Right lobe of liver (tissue), 6 donors: ENCODE data around the gene PIP5K1B. TPM values are rescaled to one million over a fixed set of nuclear protein-coding genes. Genes with fewer than 3 reads are reported as not detected.

Experiments used
- ATAC-seq, 4 donors: fragments of 200-7000 bp; cut with Tn5 transposase; one replicate each; pipeline ENCODE4 v1.9.1; 2020; ENCODE audit warnings: mild to moderate bottlenecking in 4 of 4, moderate library complexity in 4 of 4
- DNase-seq, 3 donors: peaks; one replicate each; pipeline ENCODE4 v3.0.0-alpha.2; 2020
- H3K27ac ChIP-seq, 3 donors: fragments of 200-600 bp; one replicate each; pipeline ENCODE4 v1.8.0; 2022
- H3K27me3 ChIP-seq, 2 donors: fragments of 200-600 bp; one replicate each; pipeline ENCODE4 v1.8.0; 2022
- H3K36me3 ChIP-seq, 4 donors: fragments of 200-600 bp; sonication (generic) in 1 of 4; one replicate each; pipeline versions ENCODE4 v1.5.1 to v1.8.0; 2017 to 2022; ENCODE audit warnings: control low read depth in 1 of 4
- H3K4me1 ChIP-seq, 4 donors: fragments of 200-600 bp; sonication (generic) in 1 of 4; one replicate each; pipeline versions ENCODE4 v1.5.1 to v1.8.0; 2017 to 2022; ENCODE audit warnings: control low read depth in 1 of 4
- H3K4me3 ChIP-seq, 3 donors: fragments of 200-600 bp; one replicate each; pipeline ENCODE4 v1.8.0; 2022
- H3K9me3 ChIP-seq, 4 donors: fragments of 200-600 bp; sonication (generic) in 1 of 4; one replicate each; pipeline versions ENCODE4 v1.5.1 to v1.8.0; 2017 to 2022; ENCODE audit warnings: control low read depth in 1 of 4
- POLR2A ChIP-seq: fragments of 450-650 bp; IDR thresholded peaks from one replicate; pipeline ENCODE4 v1.6.1; 2017; ENCODE audit warnings: antibody characterized with exemption, mild to moderate bottlenecking
- WGBS: methylation state at CpG from one replicate; pipeline ENCODE4 v1.1.6; 2018; ENCODE audit warnings: low coverage, low lambda C conversion rate; ENCODE audit not compliant: insufficient coverage; ENCODE audit errors: missing lambda C conversion rate; 5-methylcytosine and 5-hydroxymethylcytosine counted together
- intact Hi-C, 2 donors: fragments of 100-400 bp; cut with DNase I; formaldehyde crosslinking; loops; one replicate each; pipeline versions ENCODE4 v1.11.2 to v1.14.1; 2022
- total RNA-seq, 6 experiments: library from RNA; depleted of rRNA in 2 of 6; stranded (reverse); fragments of >200 nt in 2 of 6; fragmentation: NEBNext Ultra II Directional in 3 of 6; extraction: Animal tissue kit (Norgen Biotek cat#: 25700) in 3 of 6; gene quantifications; one replicate each; pipeline versions ENCODE4 v1.1.0 to v1.2.4, GENCODE V29; 2016 to 2023
- TF ChIP-seq, protein P1 (sequence below), 4 donors: fragments of 200-600 bp in 3 of 4; fragments of 450-650 bp in 1 of 4; IDR thresholded peaks; one replicate each; pipeline versions ENCODE4 v1.5.1 to v1.8.0; 2016 to 2022; ENCODE audit warnings: antibody characterized with exemption in 4 of 4, mild to moderate bottlenecking in 2 of 4
- donor health status: DM: no; HTN: yes; CAD: no.
- donor health status: DM: no; HTN: no; CAD: no.
- donor health status: DM: no; HTN: no; CAD: no.
- donor health status: DM: no; HTN: yes; CAD: no.
- donor health status: DM: no; HTN: yes; CAD: no.

The PIP5K1B gene
- total RNA-seq, 6 experiments from 2014 or later, result 0.27 to 0.71 TPM; not detected in 4

DNA sequence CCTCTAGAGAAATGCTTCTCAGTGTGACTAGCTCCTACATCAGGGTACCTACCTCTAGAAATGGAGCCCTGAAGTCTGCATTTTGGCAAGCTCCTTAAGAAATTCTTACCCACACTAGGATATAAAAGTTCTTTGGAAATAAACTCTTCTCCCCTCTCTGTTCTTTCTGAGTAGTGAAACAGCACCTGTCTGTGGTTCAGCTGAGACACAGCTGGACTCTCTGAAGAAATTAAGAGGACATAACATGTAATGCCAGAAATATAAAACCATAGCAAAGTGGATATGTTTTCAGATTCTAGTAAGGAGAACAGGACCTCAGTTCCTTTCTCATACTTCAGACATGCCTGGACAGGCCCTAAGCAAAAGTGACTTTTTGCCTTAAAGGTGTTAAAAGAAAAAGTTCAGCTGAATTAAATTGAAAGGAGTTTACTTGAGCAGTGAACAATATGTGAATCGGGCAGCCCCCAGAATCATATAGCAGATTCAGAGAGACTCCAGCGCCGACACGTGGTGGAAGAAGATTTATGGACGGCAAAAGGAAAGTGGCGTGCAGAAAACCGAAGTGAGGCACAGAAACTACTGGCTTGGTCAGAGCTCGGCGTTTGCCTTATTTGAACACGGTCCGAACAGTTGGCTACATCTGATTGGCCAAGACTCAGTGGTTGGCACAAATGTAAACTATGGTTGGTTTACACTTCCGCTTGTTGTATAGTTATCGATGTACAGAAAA, 244.4 kb downstream of the PIP5K1B start:
- DNase-seq (no peak), ATAC-seq (no peak)
- Histone ChIP-seq H3K36me3 (no peaks in the 10 kb centered on the region), H3K9me3 (no peaks in the 10 kb centered on the region), H3K27ac (no peak overlapping the region), H3K4me1 (no peaks in the 10 kb centered on the region), H3K27me3 (no peaks in the 10 kb centered on the region), H3K4me3 (no peak overlapping the region)
- intact Hi-C loops, result no loop called here
- 52% methylated on average over 9 of the region's 13 CpGs for WGBS
- TF ChIP-seq, protein P1, sequence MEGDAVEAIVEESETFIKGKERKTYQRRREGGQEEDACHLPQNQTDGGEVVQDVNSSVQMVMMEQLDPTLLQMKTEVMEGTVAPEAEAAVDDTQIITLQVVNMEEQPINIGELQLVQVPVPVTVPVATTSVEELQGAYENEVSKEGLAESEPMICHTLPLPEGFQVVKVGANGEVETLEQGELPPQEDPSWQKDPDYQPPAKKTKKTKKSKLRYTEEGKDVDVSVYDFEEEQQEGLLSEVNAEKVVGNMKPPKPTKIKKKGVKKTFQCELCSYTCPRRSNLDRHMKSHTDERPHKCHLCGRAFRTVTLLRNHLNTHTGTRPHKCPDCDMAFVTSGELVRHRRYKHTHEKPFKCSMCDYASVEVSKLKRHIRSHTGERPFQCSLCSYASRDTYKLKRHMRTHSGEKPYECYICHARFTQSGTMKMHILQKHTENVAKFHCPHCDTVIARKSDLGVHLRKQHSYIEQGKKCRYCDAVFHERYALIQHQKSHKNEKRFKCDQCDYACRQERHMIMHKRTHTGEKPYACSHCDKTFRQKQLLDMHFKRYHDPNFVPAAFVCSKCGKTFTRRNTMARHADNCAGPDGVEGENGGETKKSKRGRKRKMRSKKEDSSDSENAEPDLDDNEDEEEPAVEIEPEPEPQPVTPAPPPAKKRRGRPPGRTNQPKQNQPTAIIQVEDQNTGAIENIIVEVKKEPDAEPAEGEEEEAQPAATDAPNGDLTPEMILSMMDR (IDR thresholded peaks at IDR 0.05), result no peak
- no peak for TF ChIP-seq POLR2A

DNA sequence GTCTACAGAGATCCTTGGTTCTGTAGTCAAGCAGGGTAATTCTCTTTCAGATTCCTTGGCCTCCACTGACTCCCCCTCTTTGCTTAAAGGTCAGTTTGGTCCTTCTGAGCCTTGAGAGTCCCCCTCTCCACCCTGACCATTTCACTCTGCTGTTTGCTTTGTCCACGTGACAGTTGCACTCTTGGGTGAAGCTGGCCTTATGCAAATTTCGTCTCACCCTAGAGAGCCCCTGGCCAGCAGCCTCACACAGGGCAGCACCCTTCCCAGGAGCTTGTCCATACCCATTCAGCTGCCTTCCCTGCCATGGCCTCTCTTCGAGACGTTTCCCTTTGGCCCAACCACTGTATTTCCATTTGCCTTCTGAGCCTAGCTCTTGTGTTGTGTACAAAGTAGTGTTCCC, 245.1 kb downstream of the PIP5K1B start:
- 50% methylated on average over 4 of the region's 4 CpGs for WGBS
- intact Hi-C loops, result no loop called here
- no peak for ATAC-seq

DNA sequence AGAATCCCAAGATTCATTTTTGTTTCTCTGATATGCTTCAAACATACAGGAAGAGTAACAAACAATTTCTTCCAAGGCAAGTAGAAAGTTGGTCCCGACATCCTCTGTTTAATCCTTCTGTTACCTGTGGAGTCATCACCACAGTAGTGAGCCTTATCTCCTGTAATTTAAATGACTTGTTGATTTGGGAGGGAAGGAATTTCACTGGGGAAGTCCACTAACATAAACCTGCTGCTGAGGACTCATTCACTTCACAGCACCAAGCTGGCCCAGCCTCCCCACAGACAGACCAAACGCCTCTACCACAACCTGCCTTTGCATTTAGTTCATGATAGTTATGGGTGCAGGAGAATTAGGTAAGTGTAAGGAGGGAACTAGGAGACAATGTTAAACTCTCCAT, 245.6 kb downstream of the PIP5K1B start:
- no peak overlapping the region for H3K4me3 ChIP-seq
- no peaks in the 10 kb centered on the region for H3K9me3 ChIP-seq
- DNase-seq, result no peak
- TF ChIP-seq, protein P1 (IDR thresholded peaks at IDR 0.05), result no peak
- no peak for TF ChIP-seq POLR2A
- H3K27me3 ChIP-seq, result no peaks in the 10 kb centered on the region
- no peaks in the 10 kb centered on the region for H3K36me3 ChIP-seq
- no peak overlapping the region for H3K27ac ChIP-seq
- no peaks in the 10 kb centered on the region for H3K4me1 ChIP-seq
- intact Hi-C loops, result no loop called here
- 62% methylated on average over 2 of the region's 2 CpGs for WGBS
- ATAC-seq, result no peak

More for the DNA sequence above, 245.1 kb downstream of the PIP5K1B start:
- TF ChIP-seq, protein P1 (IDR thresholded peaks at IDR 0.05), result no peak
- no peak for TF ChIP-seq POLR2A
- Histone ChIP-seq H3K36me3 (no peaks in the 10 kb centered on the region), H3K27me3 (no peaks in the 10 kb centered on the region), H3K4me3 (no peak overlapping the region), H3K4me1 (no peaks in the 10 kb centered on the region), H3K9me3 (no peaks in the 10 kb centered on the region), H3K27ac (no peak overlapping the region)
- DNase-seq, result no peak

GRCh38 chr9:68951879-68952659, 247.0 kb downstream of the PIP5K1B start:
- H3K27ac ChIP-seq, result no peak overlapping the region
- H3K27me3 ChIP-seq, result no peaks in the 10 kb centered on the region
- TF ChIP-seq POLR2A, result no peak
- TF ChIP-seq, protein P1 (IDR thresholded peaks at IDR 0.05), result no peak
- H3K9me3 ChIP-seq, result no peaks in the 10 kb centered on the region
- intact Hi-C loops, result no loop called here
- H3K4me1 ChIP-seq, result no peaks in the 10 kb centered on the region
- ATAC-seq (peak; percentile 34 to 71 (median 50)), DNase-seq (no peak)
- no peak overlapping the region for H3K4me3 ChIP-seq
- WGBS, result 51% methylated on average over 8 of the region's 8 CpGs
- H3K36me3 ChIP-seq, result no peaks in the 10 kb centered on the region
